ENCODE measurements around the gene SF3A1.

Gene SF3A1

DNA sequence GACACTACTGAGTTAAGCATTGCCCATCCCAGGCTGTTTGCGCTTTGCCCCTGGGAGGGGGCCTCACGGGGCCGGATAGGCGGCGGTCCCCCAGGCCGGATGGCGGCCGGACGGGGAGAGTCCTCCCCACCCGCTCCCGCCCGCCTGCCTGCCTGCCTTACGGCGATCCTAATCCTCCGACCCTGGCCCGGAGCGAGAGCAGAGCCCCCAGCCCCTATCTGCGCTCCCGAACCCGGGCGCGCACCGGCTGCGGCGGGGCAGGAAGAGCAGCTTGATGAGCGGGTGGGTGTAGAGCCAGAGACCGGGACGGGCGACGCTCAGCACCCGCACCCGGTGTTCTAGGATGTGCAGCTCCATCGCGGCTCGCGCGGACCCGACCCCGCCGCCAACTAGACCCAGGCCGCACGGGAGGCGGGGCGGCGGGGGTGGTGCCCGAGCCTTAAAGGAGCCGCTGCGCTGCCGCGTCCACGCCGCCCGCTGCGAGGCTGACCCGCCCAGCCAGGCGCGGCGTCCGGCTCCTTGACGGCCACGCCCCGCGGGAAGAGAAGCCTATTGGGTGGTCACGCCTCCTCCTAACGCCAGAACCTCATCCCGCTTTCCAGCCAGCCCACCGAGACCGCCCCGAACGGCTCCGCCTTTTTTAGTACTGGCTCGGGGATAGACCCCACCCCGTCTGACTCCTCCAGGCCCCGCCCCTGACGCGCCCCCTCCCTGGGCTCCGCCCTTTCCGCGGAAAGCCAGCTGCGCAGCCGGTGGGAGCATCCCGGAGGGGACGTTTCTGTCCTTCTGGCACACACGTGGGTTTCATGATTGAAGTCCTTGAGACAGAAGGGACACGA is 67.3 kb downstream of the SF3A1 start, which contains the start of gene CASTOR1:
CASTOR1 (minus strand) TSS at position 365 of the 839 bp plus-strand sequence; CDS start at position 357, 8 bp downstream.
- peak; percentile 94 for DNase-seq (ENCODE audit: low read depth, low spot score)

DNA sequence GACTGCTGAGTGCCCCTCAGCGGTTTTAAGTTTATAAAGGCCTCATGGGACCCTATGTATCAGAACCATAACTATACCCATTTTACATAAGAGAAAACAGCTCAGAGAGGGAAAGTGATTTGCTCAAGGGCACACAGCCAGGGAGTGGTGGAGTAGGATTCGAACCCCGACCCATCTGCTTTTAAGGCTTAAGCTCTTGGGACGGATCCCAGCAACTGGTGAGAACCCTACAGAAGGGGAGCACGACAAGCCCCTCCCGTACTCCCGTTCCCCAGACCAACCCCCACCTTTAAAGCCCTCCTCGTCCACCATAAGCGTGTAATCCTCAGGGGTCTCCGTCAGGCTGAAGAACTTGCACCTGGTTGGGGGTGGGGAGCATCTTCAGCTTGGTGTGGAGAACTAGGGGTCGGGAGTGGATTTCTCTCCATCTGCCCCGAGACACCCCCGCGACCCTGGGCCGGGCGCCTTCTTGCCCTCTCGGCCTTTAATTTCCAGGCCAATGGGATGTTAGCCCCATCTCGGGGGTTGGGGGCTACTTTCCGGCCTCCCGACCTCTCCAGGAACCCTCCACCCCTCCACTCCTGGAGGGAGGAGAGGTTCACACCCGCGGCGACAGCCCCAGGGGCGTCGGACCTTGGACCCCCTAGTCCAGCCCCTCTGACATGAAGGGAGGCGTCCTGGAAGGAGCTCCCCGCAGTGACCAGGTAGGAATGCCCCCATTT is 68.1 kb downstream of the SF3A1 start:
- no peak for DNase-seq (ENCODE audit: low read depth, low spot score)

DNA sequence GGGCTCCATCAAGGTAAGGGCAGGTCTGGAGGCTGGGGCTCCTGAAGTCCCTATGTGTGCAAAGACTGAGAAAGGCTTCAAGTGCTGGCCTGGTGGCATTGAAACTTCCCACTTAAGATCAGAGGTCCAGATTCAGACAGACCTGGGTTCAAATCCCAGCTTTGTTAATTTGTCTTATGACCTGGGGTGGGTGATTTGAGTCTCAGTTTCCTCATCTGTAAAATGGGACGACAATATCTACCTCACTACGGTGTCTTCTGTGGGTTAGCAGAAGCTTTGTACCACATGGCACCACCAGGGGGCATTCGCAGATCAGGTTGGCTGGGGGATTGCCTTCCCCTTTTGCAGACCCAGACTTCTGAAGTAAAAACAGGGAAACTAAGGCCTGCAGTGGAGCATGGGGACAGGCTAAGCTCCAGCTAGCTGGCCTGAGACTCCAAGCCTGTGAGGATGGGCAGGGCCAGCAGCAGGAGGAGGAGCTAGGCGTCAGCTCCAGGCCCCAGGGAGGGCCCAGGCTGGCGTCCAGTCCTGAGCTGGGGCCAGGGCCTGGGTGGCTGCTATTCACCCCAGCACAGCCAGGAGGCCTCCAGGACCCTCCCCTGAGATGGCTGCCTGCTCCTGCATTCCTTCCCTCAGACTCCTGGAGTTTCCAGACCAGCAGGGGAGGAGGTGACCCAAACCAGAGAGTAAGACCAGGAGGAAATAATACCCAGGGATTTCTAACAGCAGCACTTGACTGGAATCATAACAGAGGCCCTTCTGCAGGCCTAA is 68.9 kb downstream of the SF3A1 start:
- peak; percentile 82 for DNase-seq (ENCODE audit: low read depth, low spot score)

DNA sequence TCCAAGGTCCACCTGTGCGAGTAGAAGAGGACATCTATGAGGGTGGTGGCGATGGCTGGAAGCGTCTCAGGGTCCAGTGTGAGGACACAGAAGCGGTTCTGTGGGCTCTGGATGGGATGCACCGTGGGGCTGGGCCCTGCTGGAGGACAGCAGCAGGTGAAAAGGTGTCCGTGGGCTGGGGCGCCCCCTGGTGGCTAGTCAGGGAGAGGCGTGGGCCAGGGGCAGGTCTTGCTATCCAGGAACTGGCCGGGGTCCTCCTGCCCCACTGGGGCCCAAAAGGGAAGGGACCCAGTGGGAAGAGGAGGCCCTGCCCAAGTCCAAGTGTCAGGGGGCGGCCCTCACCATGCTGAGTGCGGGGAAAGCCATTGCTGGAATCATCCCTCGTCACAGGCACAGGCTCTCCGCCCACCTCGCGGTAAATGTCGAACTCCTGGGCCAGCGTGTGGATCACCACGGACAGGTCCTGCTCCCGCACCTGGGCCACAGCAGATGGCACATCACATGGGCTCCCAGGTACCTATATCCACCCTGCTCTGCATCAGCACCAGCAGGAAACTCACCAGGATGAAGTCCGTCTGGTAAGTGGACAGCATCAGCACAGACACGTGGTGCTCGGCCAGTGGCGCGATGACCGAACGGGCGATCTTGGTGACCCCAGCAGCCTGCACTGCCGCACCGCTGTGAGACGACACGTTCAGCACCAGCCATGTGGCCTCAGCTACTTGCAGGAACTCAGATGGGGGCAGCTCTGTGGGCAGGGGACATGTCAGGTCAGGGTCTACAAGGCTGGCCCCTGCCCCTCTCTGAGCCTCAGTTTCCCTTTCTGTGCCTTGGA is 69.7 kb downstream of the SF3A1 start:
- no peak for DNase-seq (ENCODE audit: low read depth, low spot score)

DNA sequence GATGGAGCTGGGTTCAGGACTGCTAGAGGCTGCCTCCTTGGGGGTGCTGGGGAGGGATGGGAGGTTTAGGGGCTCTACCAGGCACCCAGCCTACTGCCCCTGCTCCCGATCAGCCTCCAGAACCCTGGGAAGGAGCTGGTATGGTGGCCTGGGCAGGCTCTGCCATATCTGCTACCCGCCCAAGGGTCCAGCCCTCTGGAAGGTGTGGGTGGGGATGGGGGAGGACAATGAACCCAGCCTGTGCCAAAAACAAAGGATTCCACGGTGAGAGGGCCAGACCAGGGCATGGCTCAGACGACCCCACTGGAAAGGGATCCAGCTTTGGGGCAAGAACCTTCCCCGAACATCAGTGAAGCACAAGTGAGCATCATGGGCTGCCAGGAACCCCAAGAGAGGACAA is 70.4 kb downstream of the SF3A1 start:
- no peak for DNase-seq (ENCODE audit: low read depth, low spot score)

DNA sequence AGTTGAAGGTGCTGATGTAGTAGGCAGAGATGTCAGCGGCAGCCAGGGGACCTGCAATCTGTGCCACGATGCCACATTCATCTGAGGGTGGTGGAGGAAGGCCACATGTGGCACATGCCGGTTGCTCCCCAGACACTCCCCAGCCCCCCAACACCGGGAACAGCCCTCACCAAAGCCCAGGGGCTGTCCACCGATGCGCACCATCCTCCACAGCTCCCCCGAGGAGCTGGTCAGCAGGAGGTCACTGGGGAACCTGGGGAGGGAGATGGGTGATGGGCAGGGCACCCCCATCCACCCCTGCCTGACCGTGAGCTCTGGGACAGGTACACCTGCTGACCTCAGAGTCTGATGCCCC is 70.9 kb downstream of the SF3A1 start:
- no peak for DNase-seq (ENCODE audit: low read depth, low spot score)

DNA sequence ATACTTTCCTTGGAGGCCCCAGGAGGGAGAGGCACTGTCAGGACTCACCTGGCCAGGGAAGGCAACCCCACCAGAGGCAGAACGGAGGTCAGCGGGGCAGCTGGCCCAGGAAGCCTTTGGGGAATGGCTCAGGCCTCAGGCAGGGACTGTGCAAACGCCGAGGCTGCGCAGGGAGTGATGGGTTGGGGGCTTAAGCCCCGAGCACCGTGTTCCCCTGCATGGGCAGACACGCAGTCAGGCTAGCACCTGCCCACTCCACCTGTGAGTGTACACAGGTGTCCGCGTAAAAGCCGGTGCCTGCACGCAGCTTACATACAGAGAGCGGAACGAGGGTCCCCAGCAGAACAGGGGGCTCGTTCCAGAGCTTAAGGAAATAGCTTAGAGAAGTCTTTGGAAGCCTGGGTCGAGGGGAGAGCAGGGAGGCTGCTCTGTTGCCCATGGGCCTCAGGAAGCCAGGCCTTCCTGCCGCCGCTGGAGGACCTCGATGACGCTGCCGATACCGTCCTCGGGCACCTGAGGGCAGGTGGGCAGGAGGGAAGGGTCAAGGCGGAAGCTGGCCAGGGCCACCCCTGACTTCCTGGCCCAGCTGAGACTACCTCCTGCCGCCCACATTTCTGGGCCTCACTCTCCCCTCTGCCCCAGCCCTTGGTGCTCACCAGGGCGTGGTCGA is 71.4 kb downstream of the SF3A1 start:
- no peak for DNase-seq (ENCODE audit: low read depth, low spot score)

DNA sequence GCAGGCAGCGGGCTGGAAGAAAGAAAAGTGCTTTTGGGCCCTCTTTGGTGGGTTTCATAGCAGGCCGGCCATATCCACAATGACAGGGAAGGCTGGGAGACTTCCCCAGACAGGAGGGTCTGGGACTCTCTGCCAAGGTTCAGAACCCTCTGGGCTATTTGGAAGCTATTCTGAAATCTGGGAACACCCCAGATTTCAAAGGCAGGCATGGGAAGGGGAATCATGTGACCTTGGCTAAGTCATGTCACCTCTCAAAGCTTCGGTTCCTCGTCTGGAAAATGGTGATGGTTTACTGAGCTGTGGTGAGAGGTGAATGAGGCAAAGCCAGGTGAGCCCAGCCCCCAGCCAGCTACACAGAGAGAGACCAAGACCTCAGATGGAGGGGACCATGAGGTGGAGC is 72.0 kb downstream of the SF3A1 start:
- DNase-seq (ENCODE audit: low read depth, low spot score): no peak

DNA sequence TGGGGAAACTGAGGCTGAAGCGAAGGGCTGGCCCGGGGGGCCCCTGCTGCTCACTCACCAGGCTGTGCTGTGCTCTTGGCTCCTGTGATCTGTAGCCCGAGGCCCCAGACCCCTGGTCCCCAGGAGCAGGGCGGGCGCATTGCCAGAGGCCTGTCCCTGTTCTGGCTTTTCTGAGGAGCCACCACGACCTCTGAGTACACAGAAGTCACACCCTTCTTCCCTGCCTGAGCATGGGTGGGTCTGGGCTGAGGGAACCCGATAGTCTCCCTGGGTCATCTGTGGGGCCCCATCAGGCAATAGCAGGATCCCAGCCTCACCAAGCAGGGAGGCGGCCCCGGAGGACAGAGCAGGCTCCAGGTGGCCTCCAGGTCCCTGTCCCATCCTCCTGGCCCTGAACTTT is 72.5 kb downstream of the SF3A1 start:
- DNase-seq (ENCODE audit: low read depth, low spot score): no peak

DNA sequence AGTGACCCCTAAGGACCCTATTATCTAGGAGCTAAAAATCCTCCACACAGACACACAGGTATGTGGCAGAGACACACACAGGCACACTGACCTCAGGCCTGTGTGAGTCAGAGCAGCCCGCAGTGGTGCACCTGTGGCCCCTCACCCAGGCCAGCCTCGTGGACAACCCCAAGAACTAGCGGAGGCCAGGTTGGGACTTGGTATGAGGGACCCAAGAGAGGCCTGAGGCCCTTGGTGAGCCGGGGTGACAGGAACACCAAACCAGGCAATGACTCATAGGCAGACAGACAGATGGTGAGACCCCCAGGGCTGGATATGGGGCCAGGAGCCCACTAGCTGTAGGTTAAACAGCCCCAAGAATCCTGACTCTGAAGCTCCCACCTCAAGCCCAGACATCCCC is 73.4 kb downstream of the SF3A1 start:
- no peak for DNase-seq (ENCODE audit: low read depth, low spot score)

DNA sequence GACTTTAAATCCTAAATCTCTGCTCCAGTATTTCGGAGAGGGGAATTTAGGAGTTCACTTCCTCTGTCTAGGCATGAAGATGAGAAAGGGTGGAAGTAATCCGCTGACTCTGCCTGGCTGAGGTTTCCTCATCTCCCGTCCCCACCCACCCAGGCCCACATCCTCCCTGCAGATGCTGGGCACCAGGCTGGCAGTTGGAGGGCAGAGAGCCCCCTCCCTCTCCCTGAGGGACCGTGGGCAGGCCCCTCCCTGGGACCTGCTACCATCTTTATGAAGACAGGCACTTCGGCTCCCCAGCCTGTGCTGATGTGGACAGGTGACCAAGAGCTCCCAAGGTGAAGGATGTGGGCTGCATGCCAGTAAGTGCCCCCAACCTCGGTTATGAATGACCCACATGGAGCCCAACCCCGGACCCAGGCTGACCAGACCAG is 74.1 kb downstream of the SF3A1 start:
- no peak for DNase-seq (ENCODE audit: low read depth, low spot score)
